H9 (cell line): Measurements from ENCODE around the gene FSD1. TPM values are rescaled to one million over a fixed set of nuclear protein-coding genes. Genes with fewer than 3 reads are reported as not detected.

Experiments
- DNase-seq: peaks from one replicate; pipeline ENCODE4 v3.0.0-alpha.2; 2017
- H2AFZ ChIP-seq: one replicate; pipeline ENCODE4 v1.6.1; 2013; ENCODE audit warnings: mild to moderate bottlenecking, low read length, control low read depth, moderate library complexity
- H2AK5ac ChIP-seq: 2 replicates; pipeline ENCODE4 v1.6.1; 2013; ENCODE audit warnings: low read length, control low read depth, mixed read lengths; ENCODE audit not compliant: insufficient read length
- H2BK120ac ChIP-seq: one replicate; pipeline ENCODE4 v1.6.1; 2013; ENCODE audit warnings: low read depth, mild to moderate bottlenecking, low read length, control low read depth, inconsistent platforms; ENCODE audit not compliant: poor library complexity, severe bottlenecking
- H2BK12ac ChIP-seq: 2 replicates; pipeline ENCODE4 v1.6.1; 2013; ENCODE audit warnings: low read length, control low read depth, mixed read lengths, low read depth; ENCODE audit not compliant: insufficient read length
- H2BK15ac ChIP-seq: 2 replicates; pipeline ENCODE4 v1.6.1; 2013; ENCODE audit warnings: low read depth, low read length, control low read depth
- H2BK20ac ChIP-seq: one replicate; pipeline ENCODE4 v1.6.1; 2013; ENCODE audit warnings: low read depth, mild to moderate bottlenecking, low read length, control low read depth, inconsistent platforms; ENCODE audit not compliant: poor library complexity, severe bottlenecking
- H2BK5ac ChIP-seq: 2 replicates; pipeline ENCODE4 v1.6.1; 2013; ENCODE audit warnings: low read length, control low read depth, mixed read lengths; ENCODE audit not compliant: insufficient read length
- H3K14ac ChIP-seq: 2 replicates; pipeline ENCODE4 v1.6.1; 2013; ENCODE audit warnings: low read length, control low read depth; ENCODE audit not compliant: insufficient read depth
- H3K18ac ChIP-seq: 2 replicates; pipeline ENCODE4 v1.6.1; 2013; ENCODE audit warnings: low read depth, mild to moderate bottlenecking, mixed read lengths, low read length, control low read depth; ENCODE audit not compliant: insufficient read length
- H3K23ac ChIP-seq: 2 replicates; pipeline ENCODE4 v1.6.1; 2013; ENCODE audit warnings: low read length, control low read depth, mixed read lengths, low read depth; ENCODE audit not compliant: insufficient read length
- H3K23me2 ChIP-seq: 2 replicates; pipeline ENCODE4 v1.6.1; 2013; ENCODE audit warnings: low read depth, mild to moderate bottlenecking, mixed read lengths, low read length, control low read depth; ENCODE audit not compliant: insufficient read length, poor library complexity, severe bottlenecking
- H3K27ac ChIP-seq: 2 replicates; pipeline ENCODE4 v1.5.1; 2013; ENCODE audit warnings: low read length, control low read depth, mixed read lengths, low read depth; ENCODE audit not compliant: insufficient read length
- H3K27me3 ChIP-seq: 2 replicates; pipeline ENCODE4 v1.6.1; 2013; ENCODE audit warnings: low read length, control low read depth, inconsistent platforms; ENCODE audit not compliant: insufficient read depth
- H3K4ac ChIP-seq: 2 replicates; pipeline ENCODE4 v1.6.1; 2013; ENCODE audit warnings: low read depth, mild to moderate bottlenecking, control low read depth, inconsistent platforms, low read length, moderate library complexity
- H3K4me1 ChIP-seq: 2 replicates; pipeline ENCODE4 v1.6.1; 2013; ENCODE audit warnings: low read length, control low read depth, inconsistent platforms; ENCODE audit not compliant: insufficient read depth
- H3K4me2 ChIP-seq: 2 replicates; pipeline ENCODE4 v1.6.1; 2013; ENCODE audit warnings: low read length, control low read depth, mixed read lengths; ENCODE audit not compliant: insufficient read length, insufficient read depth
- H3K56ac ChIP-seq: 2 replicates; pipeline ENCODE4 v1.6.1; 2013; ENCODE audit warnings: low read depth, mild to moderate bottlenecking, mixed read lengths, low read length, control low read depth; ENCODE audit not compliant: insufficient read length
- H3K79me1 ChIP-seq: 2 replicates; pipeline ENCODE4 v1.6.1; 2013; ENCODE audit warnings: low read depth, mild to moderate bottlenecking, moderate library complexity, low read length, control low read depth, inconsistent platforms; ENCODE audit not compliant: insufficient read depth, poor library complexity, severe bottlenecking
- H3K79me2 ChIP-seq: 2 replicates; pipeline ENCODE4 v1.6.1; 2013; ENCODE audit warnings: low read length, control low read depth, inconsistent platforms; ENCODE audit not compliant: insufficient read depth
- H3K9ac ChIP-seq: 2 replicates; pipeline ENCODE4 v1.6.1; 2013; ENCODE audit warnings: low read length, control low read depth, mixed read lengths; ENCODE audit not compliant: insufficient read length; ENCODE audit errors: extremely low read depth
- H3K9me3 ChIP-seq: one replicate; pipeline ENCODE4 v1.6.1; 2013; ENCODE audit warnings: low read depth, low read length, inconsistent platforms; ENCODE audit not compliant: control insufficient read depth
- H3T11ph ChIP-seq: one replicate; pipeline ENCODE4 v1.6.1; 2013; ENCODE audit warnings: mild to moderate bottlenecking, low read length, control low read depth, inconsistent platforms
- H4K20me1 ChIP-seq: one replicate; pipeline ENCODE4 v1.6.1; 2013; ENCODE audit not compliant: control insufficient read depth, insufficient read length, insufficient read depth
- H4K5ac ChIP-seq: 2 replicates; pipeline ENCODE4 v1.6.1; 2013; ENCODE audit warnings: low read depth, mild to moderate bottlenecking, mixed read lengths, low read length, control low read depth; ENCODE audit not compliant: insufficient read length
- H4K8ac ChIP-seq: replicated peaks from 2 replicates; pipeline ENCODE4 v1.6.1; 2013; ENCODE audit warnings: low read length, control low read depth, mixed read lengths, low read depth; ENCODE audit not compliant: insufficient read length
- H4K91ac ChIP-seq: 2 replicates; pipeline ENCODE4 v1.6.1; 2013; ENCODE audit warnings: low read depth, mild to moderate bottlenecking, moderate library complexity, mixed read lengths, low read length, control low read depth; ENCODE audit not compliant: insufficient read length
- H3K27ac Mint-ChIP-seq, 3 experiments: 2 replicates in 2 of 3; 3 replicates in 1 of 3; pipeline ENCODE4 v1.8.0; 2020 to 2021; ENCODE audit warnings: mixed read lengths in 3 of 3, mild to moderate bottlenecking in 1 of 3, moderate library complexity in 1 of 3
- H3K27me3 Mint-ChIP-seq: 2 replicates; pipeline ENCODE4 v1.8.0; 2021; ENCODE audit warnings: low read depth, mild to moderate bottlenecking, moderate library complexity, mixed read lengths
- H3K36me3 Mint-ChIP-seq, 3 experiments: 2 replicates in 2 of 3; 3 replicates in 1 of 3; pipeline ENCODE4 v1.8.0; 2020 to 2021; ENCODE audit warnings: low read depth in 3 of 3, mixed read lengths in 3 of 3; ENCODE audit not compliant: insufficient read depth in 1 of 3
- H3K4me1 Mint-ChIP-seq, 2 experiments: 2 replicates each; pipeline ENCODE4 v1.8.0; 2020; ENCODE audit warnings: mixed read lengths in 2 of 2
- H3K4me3 Mint-ChIP-seq, 2 experiments: 2 replicates in 1 of 2; 3 replicates in 1 of 2; pipeline ENCODE4 v1.8.0; 2020 to 2021; ENCODE audit warnings: mild to moderate bottlenecking in 2 of 2, mixed read lengths in 2 of 2, moderate library complexity in 1 of 2
- H3K9me3 Mint-ChIP-seq, 2 experiments: 2 replicates in 1 of 2; 3 replicates in 1 of 2; pipeline ENCODE4 v1.8.0; 2020; ENCODE audit warnings: mild to moderate bottlenecking in 2 of 2, mixed read lengths in 2 of 2, moderate library complexity in 1 of 2
- CTCF ChIP-seq: fragments of 200-600 bp; sonication (generic); conservative IDR thresholded peaks from 3 replicates; pipeline ENCODE4 v1.8.0; 2021; ENCODE audit warnings: antibody characterized with exemption, mild to moderate bottlenecking
- WGBS: extraction: QIAGEN DNeasy Blood & Tissue Kit; methylation state at CpG from one replicate; pipeline ENCODE4 v1.1.7; 2013; ENCODE audit warnings: missing lambda C conversion rate, low lambda C conversion rate, mixed read lengths; ENCODE audit not compliant: insufficient read length; ENCODE audit errors: extremely low coverage; 5-methylcytosine and 5-hydroxymethylcytosine counted together
- total RNA-seq: library from RNA; stranded (reverse); gene quantifications from 2 replicates; pipeline ENCODE4 v1.2.1, GENCODE V29; 2021

The FSD1 gene
- total RNA-seq, 1 experiment from 2014 or later = 53.6 TPM

GRCh38 chr19:4327877-4328242 is 23.5 kb downstream of the FSD1 start:
- no peak overlapping the region for H3K18ac ChIP-seq
- no peak overlapping the region for H3K9ac ChIP-seq
- H3K9me3 ChIP-seq = no peaks in the 10 kb centered on the region
- peak overlapping the region; percentile 71 to 98 (median 98); a peak in 6 of 7 replicates for H3K27ac Mint-ChIP-seq
- peaks cover 2% of the 10 kb centered on the region; the same call in 1 of the 2 replicates for H3K4me1 ChIP-seq
- H3K4me2 ChIP-seq = peak overlapping the region; percentile 74
- no peak overlapping the region for H2BK12ac ChIP-seq
- no peak overlapping the region for H3K23ac ChIP-seq
- peak overlapping the region; percentile 57 to 87 for H3K4me3 Mint-ChIP-seq
- H3K14ac ChIP-seq = no peak overlapping the region
- no peaks in the 10 kb centered on the region for H3K27me3 ChIP-seq
- H3K27me3 Mint-ChIP-seq = peaks cover 2% of the 10 kb centered on the region; the same call in 1 of the 2 replicates
- H3K9me3 Mint-ChIP-seq = no peaks in the 10 kb centered on the region
- 0 out of 3 replicates have a peak, but pooled peaks have one; percentile 10 for TF ChIP-seq CTCF
- H4K5ac ChIP-seq = no peak overlapping the region
- H2AFZ ChIP-seq = no peak overlapping the region
- no peak overlapping the region for H2BK15ac ChIP-seq
- no peaks in the 10 kb centered on the region for H3K79me1 ChIP-seq
- no peak overlapping the region for H2BK20ac ChIP-seq
- no peak overlapping the region for H3K4ac ChIP-seq
- peaks cover 10 to 15% of the 10 kb centered on the region in 2 experiments for H3K4me1 Mint-ChIP-seq
- no peak overlapping the region for H3K56ac ChIP-seq
- H4K91ac ChIP-seq = no peak overlapping the region
- H2AK5ac ChIP-seq = no peak overlapping the region
- no peak overlapping the region for H2BK5ac ChIP-seq
- H2BK120ac ChIP-seq = no peak overlapping the region
- no peak for DNase-seq
- no CpG with 5 or more reads among the region's 13 CpGs for WGBS
- no peak overlapping the region for H3T11ph ChIP-seq
- H4K20me1 ChIP-seq = no peaks in the 10 kb centered on the region
- peaks cover 9% of the 10 kb centered on the region for H3K23me2 ChIP-seq
- no peaks in the 10 kb centered on the region for H3K79me2 ChIP-seq
- H4K8ac ChIP-seq = no peak overlapping the region
- H3K27ac ChIP-seq = no peak overlapping the region
- peaks cover 2 to 19% (median 9%) of the 10 kb centered on the region in 3 experiments for H3K36me3 Mint-ChIP-seq
